ENCODE data around the gene DDX27. TPM values are rescaled to one million over a fixed set of nuclear protein-coding genes. Genes with fewer than 3 reads are reported as not detected.

The DDX27 gene
- total and polyA plus RNA-seq, 2 of the 13 experiments (the other 11 are each of a cell fraction or from before 2014, with no cell fraction given): 42.6 to 72.8 TPM

DNA sequence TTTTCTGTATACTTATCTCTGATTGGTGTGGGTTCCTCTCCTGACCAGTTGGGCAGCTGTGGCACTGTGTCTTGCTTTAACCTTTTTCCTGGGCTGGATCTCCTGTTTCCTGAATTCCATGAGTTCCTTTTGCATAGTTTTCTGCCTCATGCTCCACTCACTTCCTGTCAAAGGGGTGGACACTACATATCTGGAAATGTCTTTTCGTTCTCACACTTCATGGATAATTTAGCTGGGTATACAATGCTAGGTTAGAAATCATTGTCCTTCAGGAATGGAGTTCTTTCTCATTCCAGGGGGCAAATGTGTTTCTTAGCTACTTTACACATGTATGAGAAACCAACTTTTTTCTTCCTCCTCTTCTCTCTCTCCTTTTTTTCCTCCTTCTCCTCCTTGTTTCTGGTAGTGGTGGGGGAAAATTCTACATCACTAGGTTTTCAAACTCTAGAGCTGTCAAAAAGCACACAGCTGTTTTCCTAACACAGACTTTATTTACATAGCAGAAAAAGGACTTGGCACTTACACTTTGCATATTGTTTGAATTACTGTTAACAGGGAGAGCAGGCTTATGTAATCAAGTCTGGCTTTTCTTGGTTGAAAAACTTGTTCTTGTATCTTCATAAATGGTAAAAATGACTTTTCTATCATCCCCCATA is 9.0 kb upstream of the DDX27 start (continued):
- TF ChIP-seq, protein P1, sequence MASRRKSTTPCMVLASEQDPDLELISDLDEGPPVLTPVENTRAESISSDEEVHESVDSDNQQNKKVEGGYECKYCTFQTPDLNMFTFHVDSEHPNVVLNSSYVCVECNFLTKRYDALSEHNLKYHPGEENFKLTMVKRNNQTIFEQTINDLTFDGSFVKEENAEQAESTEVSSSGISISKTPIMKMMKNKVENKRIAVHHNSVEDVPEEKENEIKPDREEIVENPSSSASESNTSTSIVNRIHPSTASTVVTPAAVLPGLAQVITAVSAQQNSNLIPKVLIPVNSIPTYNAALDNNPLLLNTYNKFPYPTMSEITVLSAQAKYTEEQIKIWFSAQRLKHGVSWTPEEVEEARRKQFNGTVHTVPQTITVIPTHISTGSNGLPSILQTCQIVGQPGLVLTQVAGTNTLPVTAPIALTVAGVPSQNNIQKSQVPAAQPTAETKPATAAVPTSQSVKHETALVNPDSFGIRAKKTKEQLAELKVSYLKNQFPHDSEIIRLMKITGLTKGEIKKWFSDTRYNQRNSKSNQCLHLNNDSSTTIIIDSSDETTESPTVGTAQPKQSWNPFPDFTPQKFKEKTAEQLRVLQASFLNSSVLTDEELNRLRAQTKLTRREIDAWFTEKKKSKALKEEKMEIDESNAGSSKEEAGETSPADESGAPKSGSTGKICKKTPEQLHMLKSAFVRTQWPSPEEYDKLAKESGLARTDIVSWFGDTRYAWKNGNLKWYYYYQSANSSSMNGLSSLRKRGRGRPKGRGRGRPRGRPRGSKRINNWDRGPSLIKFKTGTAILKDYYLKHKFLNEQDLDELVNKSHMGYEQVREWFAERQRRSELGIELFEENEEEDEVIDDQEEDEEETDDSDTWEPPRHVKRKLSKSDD (CRISPR knock-in tag; IDR thresholded peaks at IDR 0.05; ENCODE audit: low read depth): no peak
- TF ChIP-seq CC2D1A (CRISPR knock-in tag; IDR thresholded peaks at IDR 0.05): no peak
- no peak for TF ChIP-seq ZNF441 (CRISPR knock-in tag; IDR thresholded peaks at IDR 0.05; ENCODE audit: borderline replicate concordance)
- TF ChIP-seq, protein P2, sequence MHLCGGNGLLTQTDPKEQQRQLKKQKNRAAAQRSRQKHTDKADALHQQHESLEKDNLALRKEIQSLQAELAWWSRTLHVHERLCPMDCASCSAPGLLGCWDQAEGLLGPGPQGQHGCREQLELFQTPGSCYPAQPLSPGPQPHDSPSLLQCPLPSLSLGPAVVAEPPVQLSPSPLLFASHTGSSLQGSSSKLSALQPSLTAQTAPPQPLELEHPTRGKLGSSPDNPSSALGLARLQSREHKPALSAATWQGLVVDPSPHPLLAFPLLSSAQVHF (CRISPR knock-in tag; IDR thresholded peaks at IDR 0.05): no peak
- no peak for TF ChIP-seq SP4 (CRISPR knock-in tag; IDR thresholded peaks at IDR 0.05)
- no peak for TF ChIP-seq RBAK (CRISPR knock-in tag; IDR thresholded peaks at IDR 0.05)
- TF ChIP-seq ZNF776 (CRISPR knock-in tag; IDR thresholded peaks at IDR 0.05): no peak
- TF ChIP-seq, protein P3, sequence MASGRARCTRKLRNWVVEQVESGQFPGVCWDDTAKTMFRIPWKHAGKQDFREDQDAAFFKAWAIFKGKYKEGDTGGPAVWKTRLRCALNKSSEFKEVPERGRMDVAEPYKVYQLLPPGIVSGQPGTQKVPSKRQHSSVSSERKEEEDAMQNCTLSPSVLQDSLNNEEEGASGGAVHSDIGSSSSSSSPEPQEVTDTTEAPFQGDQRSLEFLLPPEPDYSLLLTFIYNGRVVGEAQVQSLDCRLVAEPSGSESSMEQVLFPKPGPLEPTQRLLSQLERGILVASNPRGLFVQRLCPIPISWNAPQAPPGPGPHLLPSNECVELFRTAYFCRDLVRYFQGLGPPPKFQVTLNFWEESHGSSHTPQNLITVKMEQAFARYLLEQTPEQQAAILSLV (CRISPR knock-in tag; IDR thresholded peaks at IDR 0.05; ENCODE audit: borderline replicate concordance): no peak
- TF ChIP-seq, protein P4, sequence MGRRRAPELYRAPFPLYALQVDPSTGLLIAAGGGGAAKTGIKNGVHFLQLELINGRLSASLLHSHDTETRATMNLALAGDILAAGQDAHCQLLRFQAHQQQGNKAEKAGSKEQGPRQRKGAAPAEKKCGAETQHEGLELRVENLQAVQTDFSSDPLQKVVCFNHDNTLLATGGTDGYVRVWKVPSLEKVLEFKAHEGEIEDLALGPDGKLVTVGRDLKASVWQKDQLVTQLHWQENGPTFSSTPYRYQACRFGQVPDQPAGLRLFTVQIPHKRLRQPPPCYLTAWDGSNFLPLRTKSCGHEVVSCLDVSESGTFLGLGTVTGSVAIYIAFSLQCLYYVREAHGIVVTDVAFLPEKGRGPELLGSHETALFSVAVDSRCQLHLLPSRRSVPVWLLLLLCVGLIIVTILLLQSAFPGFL (CRISPR knock-in tag; IDR thresholded peaks at IDR 0.05): no peak
- TF ChIP-seq HNRNPL (IDR thresholded peaks at IDR 0.05; ENCODE audit: low read depth, low read length): no peak
- peak; percentile 100 for TF ChIP-seq ZFP1 (CRISPR knock-in tag; IDR thresholded peaks at IDR 0.05)
- no peak for TF ChIP-seq ZNF17 (CRISPR knock-in tag; IDR thresholded peaks at IDR 0.05)
- TF ChIP-seq ZNF607 (CRISPR knock-in tag; IDR thresholded peaks at IDR 0.05; ENCODE audit: borderline replicate concordance): no peak
